NCI-H526 treated with DMSO at 0.1 percent for 48 hours (cell line): Measurements from ENCODE around the gene AGO4.

ENCODE experiments used
- DNase-seq: peaks from one replicate; lab custom pipeline; 2025; lab: John Stamatoyannopoulos, UW

Gene AGO4

DNA sequence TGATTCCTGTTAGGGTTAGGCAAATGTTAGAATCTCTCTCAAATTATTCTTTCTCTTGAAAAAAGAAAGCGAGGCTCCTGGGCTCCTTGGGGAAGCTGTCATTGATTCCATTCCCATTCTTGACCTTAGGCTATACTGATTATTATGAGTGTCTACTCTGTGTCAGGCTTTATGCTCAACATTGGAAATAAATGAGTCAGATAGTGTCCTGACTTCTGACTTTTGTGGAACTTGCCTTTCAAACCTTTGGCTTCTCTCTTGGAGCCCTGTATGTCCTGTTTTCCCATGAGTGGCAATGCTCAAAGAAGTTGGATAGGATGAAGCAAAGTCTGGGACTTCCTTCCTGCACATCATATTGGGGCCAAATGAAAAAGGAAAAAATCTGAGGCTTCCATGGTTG, 86.8 kb downstream of the AGO4 start:
- DNase-seq, result no peak

DNA sequence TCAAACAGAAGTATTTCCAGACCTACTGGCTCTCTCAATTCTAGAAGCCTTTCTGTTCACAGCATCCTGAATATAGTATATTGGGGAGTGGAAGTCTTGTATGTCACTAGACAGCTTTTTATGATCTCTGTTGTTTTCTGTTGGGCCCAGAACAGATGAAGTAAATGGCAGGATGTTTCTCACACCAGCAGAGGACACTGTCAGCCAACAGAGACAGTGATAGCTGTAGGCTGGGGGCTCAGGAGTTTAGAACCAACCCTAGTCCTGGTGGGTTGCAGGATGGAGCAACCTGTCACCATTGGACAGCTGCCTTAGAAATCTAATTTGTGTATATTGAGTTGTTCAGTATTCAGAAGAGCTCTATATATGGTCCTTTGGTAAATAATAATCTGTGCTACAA, 92.1 kb downstream of the AGO4 start:
- DNase-seq, result no peak

GRCh38 chr1:35901235-35901634, 93.4 kb downstream of the AGO4 start:
- no peak for DNase-seq

DNA sequence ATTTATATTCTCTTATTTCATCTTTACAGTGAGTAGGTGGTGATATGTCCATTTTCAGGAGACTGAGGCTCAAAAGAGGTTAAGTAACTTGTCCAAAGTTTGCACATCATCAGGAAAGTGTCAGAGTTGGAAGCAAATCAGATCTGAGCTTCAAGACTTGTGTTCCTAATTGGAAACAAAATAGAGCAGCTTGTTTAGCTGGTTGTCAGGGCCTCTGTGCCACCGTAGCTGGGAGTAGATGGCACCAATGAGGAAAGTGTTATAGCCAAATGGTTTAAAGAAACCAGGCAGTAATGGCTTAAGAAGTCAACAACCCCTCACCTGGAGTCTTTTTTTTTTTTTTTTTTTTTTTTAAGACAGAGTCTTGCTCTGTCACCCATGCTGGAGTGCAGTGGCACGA, 94.9 kb downstream of the AGO4 start:
- DNase-seq, result no peak
